Stimulated activated CD8-positive, alpha-beta memory T cell treated with anti-CD3 and anti-CD28 coated beads, Interleukin-12 subunit alpha, Interleukin-12 subunit beta, amount 100 ng/mL, for 24 hours (primary cell): Measurements from ENCODE around the gene KCMF1.

Experiments
- DNase-seq: peaks from one replicate; pipeline ENCODE4 v3.0.0-alpha.2; 2020; ENCODE audit errors: extremely low read depth

KCMF1 gene

GRCh38 chr2:85078536-85078935 lies 107.6 kb downstream of the KCMF1 start:
- no peak for DNase-seq

GRCh38 chr2:85083092-85083491 lies 112.1 kb downstream of the KCMF1 start:
- DNase-seq = no peak

GRCh38 chr2:85085563-85085962 lies 114.6 kb downstream of the KCMF1 start:
- no peak for DNase-seq

GRCh38 chr2:85087541-85087940 lies 116.6 kb downstream of the KCMF1 start:
- DNase-seq = no peak

- no peak for DNase-seq
Observed at GRCh38 chr2:85088921-85089320, 118.0 kb downstream of the KCMF1 start.

GRCh38 chr2:85089585-85089984 lies 118.6 kb downstream of the KCMF1 start:
- DNase-seq = no peak

GRCh38 chr2:85091838-85092237 lies 120.9 kb downstream of the KCMF1 start:
- no peak for DNase-seq

GRCh38 chr2:85095094-85095493 lies 124.1 kb downstream of the KCMF1 start:
- no peak for DNase-seq

GRCh38 chr2:85096616-85097015 lies 125.7 kb downstream of the KCMF1 start:
- no peak for DNase-seq

GRCh38 chr2:85104228-85104627 lies 133.3 kb downstream of the KCMF1 start:
- no peak for DNase-seq

GRCh38 chr2:85106489-85107180 lies 135.7 kb downstream of the KCMF1 start:
- no peak for DNase-seq
